C4-2B (cell line): ENCODE data around the gene CRB1.

Source experiments
- CTCF ChIP-seq: fragments of 450-650 bp; conservative IDR thresholded peaks from 2 replicates; pipeline ENCODE4 v1.5.1; 2017; ENCODE audit warnings: mild to moderate bottlenecking
- ZFX ChIP-seq: fragments of 450-650 bp; IDR thresholded peaks from 2 replicates; pipeline ENCODE4 v1.6.1; 2017

DNA sequence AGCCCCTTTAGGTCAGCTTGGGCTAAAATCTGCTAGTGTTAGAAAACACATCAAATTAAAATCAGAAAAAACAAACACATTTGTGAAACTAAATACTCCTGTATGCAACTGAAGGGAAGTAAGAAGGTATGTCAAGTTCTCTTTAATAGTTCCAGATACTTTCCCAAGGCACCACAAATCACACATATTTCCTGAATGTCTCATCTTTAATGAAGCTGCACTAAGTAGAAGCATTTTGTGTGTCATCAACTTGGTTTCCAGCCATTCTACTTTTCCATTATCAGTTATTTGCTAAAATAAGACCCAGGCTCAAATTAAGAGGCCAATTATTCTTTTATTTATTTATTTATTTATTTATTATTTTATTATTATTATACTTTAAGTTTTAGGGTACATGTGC lies 34.7 kb downstream of the CRB1 start:
- TF ChIP-seq CTCF (no peak), ZFX (no peak)
